ENCODE results near the gene CDK5. TPM values are rescaled to one million over a fixed set of nuclear protein-coding genes. Genes with fewer than 3 reads are reported as not detected.

Gene CDK5
- total RNA-seq, 1 experiment from 2014 or later: 12.2 TPM

DNA sequence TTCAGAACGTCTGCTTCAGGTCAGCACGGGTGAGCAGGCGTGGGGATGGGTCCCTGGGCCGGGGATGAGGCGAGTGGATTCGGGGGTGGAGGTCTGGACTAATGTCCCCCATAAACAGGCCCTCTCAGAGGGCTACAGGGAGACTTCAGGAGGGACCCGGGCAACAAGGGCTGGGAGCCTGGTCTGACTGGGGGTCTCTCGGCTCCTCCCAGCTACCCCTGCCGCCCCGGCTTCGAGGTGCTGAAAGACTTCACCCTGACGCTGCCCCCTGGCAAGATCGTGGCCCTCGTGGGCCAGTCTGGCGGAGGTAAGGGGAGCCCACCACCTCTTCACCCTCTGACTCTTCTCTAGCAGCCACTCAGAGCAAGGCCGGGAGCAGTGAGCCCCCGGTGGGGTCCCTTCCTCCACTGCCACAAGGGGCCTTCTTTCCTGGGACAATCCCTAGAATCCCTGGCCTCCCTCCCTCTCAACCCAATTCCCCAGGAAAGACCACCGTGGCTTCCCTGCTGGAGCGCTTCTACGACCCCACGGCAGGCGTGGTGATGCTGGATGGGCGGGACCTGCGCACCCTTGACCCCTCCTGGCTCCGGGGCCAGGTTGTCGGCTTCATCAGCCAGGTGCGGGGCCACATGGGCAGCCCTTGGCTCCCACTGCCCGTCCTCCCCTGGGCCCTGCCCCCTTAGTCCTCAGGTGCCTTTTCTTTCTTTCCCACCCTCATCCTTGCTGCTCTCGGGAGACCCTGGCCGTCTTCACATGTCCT is 16.9 kb downstream of the CDK5 start:
- Mint-ChIP-seq H3K27me3 (ENCODE audit: insufficient read depth, unreplicated experiment) (no peaks in the 10 kb centered on the region), H3K4me1 (ENCODE audit: insufficient read depth, unreplicated experiment) (peaks cover 15% of the 10 kb centered on the region), H3K27ac (ENCODE audit: low read depth, unreplicated experiment) (no peak overlapping the region), H3K9me3 (ENCODE audit: unreplicated experiment) (no peaks in the 10 kb centered on the region), H3K36me3 (ENCODE audit: insufficient read depth, unreplicated experiment) (peaks cover 24% of the 10 kb centered on the region), H3K4me3 (ENCODE audit: unreplicated experiment) (no peak overlapping the region)
- ChIA-PET POLR2A (no interaction called here), CTCF (interaction anchor here (0.6 to 0.8 kb wide), 2 partner anchors 11 to 221 kb away, joined by 3 to 4 read pairs; no protein-coding TSS in a partner anchor)
- TF ChIP-seq, protein P1, sequence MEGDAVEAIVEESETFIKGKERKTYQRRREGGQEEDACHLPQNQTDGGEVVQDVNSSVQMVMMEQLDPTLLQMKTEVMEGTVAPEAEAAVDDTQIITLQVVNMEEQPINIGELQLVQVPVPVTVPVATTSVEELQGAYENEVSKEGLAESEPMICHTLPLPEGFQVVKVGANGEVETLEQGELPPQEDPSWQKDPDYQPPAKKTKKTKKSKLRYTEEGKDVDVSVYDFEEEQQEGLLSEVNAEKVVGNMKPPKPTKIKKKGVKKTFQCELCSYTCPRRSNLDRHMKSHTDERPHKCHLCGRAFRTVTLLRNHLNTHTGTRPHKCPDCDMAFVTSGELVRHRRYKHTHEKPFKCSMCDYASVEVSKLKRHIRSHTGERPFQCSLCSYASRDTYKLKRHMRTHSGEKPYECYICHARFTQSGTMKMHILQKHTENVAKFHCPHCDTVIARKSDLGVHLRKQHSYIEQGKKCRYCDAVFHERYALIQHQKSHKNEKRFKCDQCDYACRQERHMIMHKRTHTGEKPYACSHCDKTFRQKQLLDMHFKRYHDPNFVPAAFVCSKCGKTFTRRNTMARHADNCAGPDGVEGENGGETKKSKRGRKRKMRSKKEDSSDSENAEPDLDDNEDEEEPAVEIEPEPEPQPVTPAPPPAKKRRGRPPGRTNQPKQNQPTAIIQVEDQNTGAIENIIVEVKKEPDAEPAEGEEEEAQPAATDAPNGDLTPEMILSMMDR (IDR thresholded peaks at IDR 0.05; ENCODE audit: unreplicated experiment): no peak
- no TSS peak for BruUV-seq (replicated peaks)
- DNase-seq (ENCODE audit: unreplicated experiment): no peak
- intact Hi-C loops (cut with micrococcal nuclease): no loop called here

DNA sequence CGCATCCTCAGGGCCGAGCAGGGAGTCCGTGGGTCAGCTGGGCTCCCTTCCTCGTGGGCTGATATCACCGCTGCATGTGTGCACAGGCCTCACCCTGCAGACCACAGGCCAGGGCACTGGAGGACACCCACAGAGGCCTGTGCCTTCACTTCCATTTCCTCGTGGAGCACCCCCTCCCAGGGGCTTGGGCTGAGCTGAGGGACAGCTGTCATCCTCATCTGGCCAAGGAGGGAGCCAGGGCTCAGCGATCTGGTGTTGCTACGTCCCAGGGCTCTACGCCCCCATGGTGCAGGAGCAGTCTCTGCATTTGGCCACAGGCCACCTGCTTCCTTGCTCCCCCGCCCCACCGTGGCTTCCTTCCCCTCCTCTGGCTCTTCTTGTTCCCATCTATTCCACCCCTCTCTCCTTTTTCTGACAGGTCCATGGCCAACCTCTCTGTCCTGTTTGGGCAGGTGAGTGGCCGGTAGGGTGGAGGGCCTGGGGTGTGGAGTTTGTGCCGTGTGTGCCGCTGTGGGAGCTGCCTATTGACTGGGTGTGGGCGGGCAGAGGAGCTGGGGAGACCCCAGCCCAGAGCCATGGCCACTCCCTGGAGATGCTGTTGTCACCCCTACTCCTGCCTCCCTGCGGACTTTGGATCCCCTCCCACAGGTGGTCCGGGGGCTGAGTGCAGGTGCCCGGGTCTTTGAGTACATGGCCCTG is 17.7 kb downstream of the CDK5 start:
- Mint-ChIP-seq H3K36me3 (ENCODE audit: insufficient read depth, unreplicated experiment) (peaks cover 23% of the 10 kb centered on the region), H3K4me3 (ENCODE audit: unreplicated experiment) (no peak overlapping the region), H3K27ac (ENCODE audit: low read depth, unreplicated experiment) (no peak overlapping the region), H3K27me3 (ENCODE audit: insufficient read depth, unreplicated experiment) (no peaks in the 10 kb centered on the region), H3K9me3 (ENCODE audit: unreplicated experiment) (no peaks in the 10 kb centered on the region), H3K4me1 (ENCODE audit: insufficient read depth, unreplicated experiment) (peaks cover 15% of the 10 kb centered on the region)
- no TSS peak for BruUV-seq (replicated peaks)
- POLR2A ChIA-PET: interaction anchor here (0.7 to 1.6 kb wide), 2 partner anchors 12 to 39 kb away, joined by 3 to 11 read pairs; partner anchors contain the start of gene ABCB8
- DNase-seq (ENCODE audit: unreplicated experiment): no peak
- CTCF ChIA-PET: interaction anchor here (0.6 to 1.3 kb wide), 3 partner anchors 70 to 988 kb away, joined by 3 to 6 read pairs (median 3); no protein-coding TSS in a partner anchor
- intact Hi-C loops (cut with micrococcal nuclease): no loop called here
- TF ChIP-seq, protein P1 (IDR thresholded peaks at IDR 0.05; ENCODE audit: unreplicated experiment): no peak

DNA sequence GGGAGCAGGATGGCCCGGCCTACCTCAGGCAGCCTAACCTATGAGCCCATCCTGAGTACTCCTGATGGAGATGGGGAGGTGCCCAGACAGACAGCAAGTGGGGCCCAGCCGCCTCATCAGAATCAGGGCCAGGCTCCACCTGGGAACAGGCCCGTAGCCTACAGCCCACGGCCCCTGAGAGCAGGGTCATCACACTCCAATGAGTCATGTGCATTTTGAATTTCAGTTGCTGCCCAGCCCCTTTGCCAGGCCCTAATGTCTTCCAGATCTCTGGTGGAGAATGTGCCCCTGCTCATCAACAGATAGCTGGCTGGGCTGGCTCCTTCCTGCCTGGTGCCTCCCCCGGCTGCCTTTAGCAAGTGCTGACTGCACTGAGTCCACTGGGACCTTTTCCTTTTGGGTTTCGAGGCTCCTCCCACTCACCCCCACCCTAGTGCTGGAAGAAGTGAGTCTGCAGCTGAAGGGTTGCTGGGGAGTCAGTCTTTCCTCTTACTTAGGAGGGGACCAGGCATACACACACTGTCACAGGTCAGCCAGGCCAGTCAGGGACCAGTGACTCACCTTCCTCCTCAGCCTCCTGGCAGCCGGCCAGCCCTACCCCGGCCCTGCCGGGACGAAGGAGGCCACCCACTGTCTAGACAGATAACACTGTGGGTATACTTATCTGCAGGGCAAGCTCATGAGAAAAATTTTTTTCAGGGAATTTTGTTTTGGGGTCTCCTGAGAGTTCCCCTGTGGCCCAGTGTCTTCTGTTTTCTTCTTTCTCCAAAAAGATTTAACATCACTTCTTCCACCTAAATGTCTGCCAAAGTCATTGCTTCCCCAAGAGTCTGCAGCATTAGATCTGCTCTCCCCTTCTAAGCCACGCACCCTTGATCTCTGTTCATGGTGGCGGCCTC is 18.5 kb downstream of the CDK5 start:
- Mint-ChIP-seq H3K36me3 (ENCODE audit: insufficient read depth, unreplicated experiment) (peaks cover 16% of the 10 kb centered on the region), H3K4me3 (ENCODE audit: unreplicated experiment) (no peak overlapping the region), H3K9me3 (ENCODE audit: unreplicated experiment) (no peaks in the 10 kb centered on the region), H3K4me1 (ENCODE audit: insufficient read depth, unreplicated experiment) (peaks cover 15% of the 10 kb centered on the region), H3K27ac (ENCODE audit: low read depth, unreplicated experiment) (peak overlapping the region; percentile 23), H3K27me3 (ENCODE audit: insufficient read depth, unreplicated experiment) (no peaks in the 10 kb centered on the region)
- TF ChIP-seq, protein P1 (IDR thresholded peaks at IDR 0.05; ENCODE audit: unreplicated experiment): no peak
- CTCF ChIA-PET: interaction anchor here (0.6 to 1.3 kb wide), 4 partner anchors 40 to 989 kb away, joined by 3 to 6 read pairs (median 3); no protein-coding TSS in a partner anchor
- POLR2A ChIA-PET: interaction anchor here (0.7 to 1.6 kb wide), 3 partner anchors 11 to 76 kb away, joined by 3 to 11 read pairs (median 3); partner anchors contain the start of gene ABCB8
- intact Hi-C loops (cut with micrococcal nuclease): no loop called here
- DNase-seq (ENCODE audit: unreplicated experiment): peak; percentile 85
- no TSS peak for BruUV-seq (replicated peaks)

Data from MCF 10A (cell line).